Endothelial cell of umbilical vein (primary cell): ENCODE results near the gene LGALS1. TPM values are rescaled to one million over a fixed set of nuclear protein-coding genes. Genes with fewer than 3 reads are reported as not detected.

Experiments
- BruUV-seq: library from RNA; stranded (reverse); fragments of 400-500 nt; replicated peaks from 2 replicates; lab custom pipeline; 2021; lab: Mats Ljungman, UMichigan
- CTCF ChIA-PET: fragments of 300-600, 350-600 bp; sonication (Branson Sonifier 250); formaldehyde crosslinking; loops from one replicate; lab custom pipeline; 2021; ENCODE audit warnings: antibody characterized with exemption, inconsistent platforms; lab: Charles Lee
- POLR2A ChIA-PET: fragments of 300-600, 350-600 bp; sonication (Branson Sonifier 250); formaldehyde crosslinking; loops from one replicate; lab custom pipeline; 2021; ENCODE audit warnings: antibody characterized with exemption, inconsistent platforms; lab: Charles Lee
- DNase-seq: peaks from one replicate; pipeline ENCODE4 v3.0.0-alpha.2; 2011; ENCODE audit warnings: low read depth, low spot score
- FAIRE-seq: peaks from 2 replicates; lab custom pipeline; 2011; peaks lifted over from hg19 to GRCh38; lab: Jason Lieb, UNC
- H2AFZ ChIP-seq: 2 replicates; pipeline ENCODE4 v1.6.0; 2012; ENCODE audit warnings: low read depth, low read length, control low read depth, inconsistent platforms
- H3K27ac ChIP-seq: 2 replicates; pipeline ENCODE4 v1.5.1; 2011; ENCODE audit warnings: low read depth, mild to moderate bottlenecking, control low read depth, low read length, moderate library complexity; ENCODE audit not compliant: insufficient read depth
- H3K27me3 ChIP-seq, 2 experiments: 2 replicates each; pipeline versions ENCODE4 v1.6.0 to v1.6.1; 2011; ENCODE audit warnings: low read length in 2 of 2, mixed read lengths in 1 of 2; ENCODE audit not compliant: control insufficient read depth in 2 of 2, insufficient read depth in 2 of 2
- H3K36me3 ChIP-seq, 2 experiments: 2 replicates in 1 of 2; 3 replicates in 1 of 2; pipeline ENCODE4 v1.5.1; 2011; ENCODE audit warnings: low read length in 2 of 2, mild to moderate bottlenecking in 1 of 2, moderate library complexity in 1 of 2; ENCODE audit not compliant: control insufficient read depth in 2 of 2, insufficient read depth in 2 of 2; ENCODE audit errors: extremely low read depth in 1 of 2
- H3K4me1 ChIP-seq: 3 replicates; pipeline ENCODE4 v1.5.1; 2011; ENCODE audit warnings: mild to moderate bottlenecking, low read length; ENCODE audit not compliant: control insufficient read depth, insufficient read depth; ENCODE audit errors: extremely low read depth
- H3K4me2 ChIP-seq: 2 replicates; pipeline ENCODE4 v1.6.1; 2011; ENCODE audit warnings: low read length, control low read depth, mixed read lengths; ENCODE audit not compliant: insufficient read depth
- H3K4me3 ChIP-seq, 3 experiments: fragments of 200-600 bp in 1 of 3; sonication (generic), shearing (Covaris generic) in 1 of 3; replicated peaks in 1 of 3; 2 replicates each; pipeline ENCODE4 v1.5.1; 2011 to 2016; ENCODE audit warnings: control low read depth in 3 of 3, low read length in 3 of 3, mild to moderate bottlenecking in 2 of 3, inconsistent platforms in 1 of 3, low read depth in 1 of 3, moderate library complexity in 1 of 3; ENCODE audit not compliant: insufficient read depth in 1 of 3
- H3K79me2 ChIP-seq: 2 replicates; pipeline ENCODE4 v1.6.0; 2012; ENCODE audit warnings: low read length, inconsistent platforms; ENCODE audit not compliant: control insufficient read depth, insufficient read depth
- H3K9ac ChIP-seq: replicated peaks from 2 replicates; pipeline ENCODE3; 2011; ENCODE audit warnings: low read length, control low read depth; ENCODE audit not compliant: insufficient read depth; ENCODE audit errors: extremely low read depth
- H3K9me1 ChIP-seq: replicated peaks from 3 replicates; pipeline ENCODE4 v1.6.0; 2011; ENCODE audit warnings: mild to moderate bottlenecking, low read length; ENCODE audit not compliant: control insufficient read depth, insufficient read depth; ENCODE audit errors: extremely low read depth
- H3K9me3 ChIP-seq: replicated peaks from 2 replicates; pipeline ENCODE4 v1.5.1; 2012; ENCODE audit warnings: low read length, inconsistent platforms; ENCODE audit not compliant: control insufficient read depth, insufficient read depth
- H4K20me1 ChIP-seq: replicated peaks from 2 replicates; pipeline ENCODE3; 2011; ENCODE audit warnings: mild to moderate bottlenecking, low read length; ENCODE audit not compliant: control insufficient read depth, insufficient read depth; ENCODE audit errors: extremely low read depth
- EZH2 ChIP-seq: IDR thresholded peaks from 2 replicates; pipeline ENCODE4 v1.6.1; 2012; ENCODE audit warnings: borderline replicate concordance, low read depth, mild to moderate bottlenecking, moderate library complexity, low read length, inconsistent platforms; ENCODE audit not compliant: severe bottlenecking
- FOS ChIP-seq: IDR thresholded peaks from 2 replicates; pipeline ENCODE4 v1.6.1; 2011; ENCODE audit warnings: mild to moderate bottlenecking, low read length, moderate library complexity, borderline replicate concordance; ENCODE audit not compliant: insufficient read depth
- GATA2 ChIP-seq: IDR thresholded peaks from 2 replicates; pipeline ENCODE4 v1.7.0; 2011; ENCODE audit warnings: low read depth, mild to moderate bottlenecking, moderate library complexity, mixed read lengths, low read length; ENCODE audit not compliant: insufficient read length, insufficient read depth
- JUN ChIP-seq: IDR thresholded peaks from 2 replicates; pipeline ENCODE4 v1.6.1; 2011; ENCODE audit warnings: borderline replicate concordance, low read depth; ENCODE audit not compliant: insufficient read length, insufficient read depth
- MYC ChIP-seq: IDR thresholded peaks from one replicate; pipeline ENCODE4 v1.6.1; 2011; ENCODE audit warnings: mild to moderate bottlenecking, low read depth, low read length
- POLR2A ChIP-seq: IDR thresholded peaks from 2 replicates; pipeline ENCODE4 v1.6.1; 2012; ENCODE audit warnings: low read depth, mild to moderate bottlenecking, control low read depth, low read length
- POLR2AphosphoS5 ChIP-seq: IDR thresholded peaks from 2 replicates; pipeline ENCODE4 v1.6.1; 2012; ENCODE audit warnings: low read depth, mild to moderate bottlenecking, control low read depth, low read length, moderate library complexity; ENCODE audit not compliant: insufficient read depth
- dilution Hi-C: fragments of 300-500 bp; cut with MboI; formaldehyde crosslinking; loops from one replicate; pipeline ENCODE4 v1.15.0; 2019; ENCODE audit warnings: low sequenced_read_pairs; ENCODE audit not compliant: extremely low pct_ligation_motif_present
- intact Hi-C: fragments of 100-400 bp; cut with micrococcal nuclease; formaldehyde crosslinking; loops from one replicate; pipeline ENCODE4 v1.10.0; 2022
- polyA plus RNA-seq, 4 experiments: library from polyadenylated mRNA; depleted of rRNA in 3 of 4; stranded (reverse) in 3 of 4; unstranded in 1 of 4; fragments of >200 nt; gene quantifications; 2 replicates each; pipeline versions ENCODE4 v1.2.1 to v1.2.3, GENCODE V29; 2011 to 2012; ENCODE audit warnings: missing spikeins in 1 of 4
- total RNA-seq: library from RNA; stranded (reverse); gene quantifications from 2 replicates; pipeline ENCODE4 v1.2.3, GENCODE V29; 2021
- TF ChIP-seq, protein P1 (sequence below): IDR thresholded peaks from 2 replicates; pipeline ENCODE4 v1.6.1; 2011; ENCODE audit not compliant: insufficient read depth, insufficient read length
- TF ChIP-seq, protein P2 (sequence below), 2 donors: IDR thresholded peaks; 1 replicate in 1 of 2; 2 replicates in 1 of 2; pipeline ENCODE4 v1.5.1; 2011; ENCODE audit warnings: low read length in 2 of 2, mild to moderate bottlenecking in 2 of 2, moderate library complexity in 2 of 2, control low read depth in 1 of 2, inconsistent platforms in 1 of 2, low read depth in 1 of 2; ENCODE audit not compliant: insufficient read depth in 1 of 2; ENCODE audit errors: extremely low read depth in 1 of 2

The LGALS1 gene
- total and polyA plus RNA-seq, 2 donors (not counting 3 experiments of a cell fraction or from before 2014, with no cell fraction given): 2,698 to 13,642 TPM

DNA sequence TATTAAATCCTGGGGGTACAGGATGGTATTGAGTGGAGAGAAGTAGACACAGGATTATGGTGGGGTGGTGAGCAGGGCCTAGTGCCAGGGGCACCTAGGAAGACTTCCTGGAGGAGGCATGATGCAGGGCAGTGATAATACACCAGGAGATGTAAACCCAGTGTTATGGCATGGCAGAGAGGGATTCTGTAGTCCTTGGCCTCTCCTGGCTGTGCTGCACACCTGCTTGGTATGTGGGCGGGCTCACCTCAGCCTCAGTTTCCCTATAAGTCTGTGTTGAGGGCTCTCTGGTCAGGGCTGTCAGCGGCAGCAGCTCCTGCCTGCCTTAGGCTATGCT, 14.8 kb upstream of the LGALS1 start:
- no peak for TF ChIP-seq MYC
- TF ChIP-seq GATA2: no peak
- no peak for TF ChIP-seq JUN
- TF ChIP-seq POLR2AphosphoS5: no peak
- TF ChIP-seq, protein P1, sequence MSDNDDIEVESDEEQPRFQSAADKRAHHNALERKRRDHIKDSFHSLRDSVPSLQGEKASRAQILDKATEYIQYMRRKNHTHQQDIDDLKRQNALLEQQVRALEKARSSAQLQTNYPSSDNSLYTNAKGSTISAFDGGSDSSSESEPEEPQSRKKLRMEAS: no peak
- no peak for TF ChIP-seq POLR2A
- TF ChIP-seq FOS: no peak
- TF ChIP-seq, protein P2, sequence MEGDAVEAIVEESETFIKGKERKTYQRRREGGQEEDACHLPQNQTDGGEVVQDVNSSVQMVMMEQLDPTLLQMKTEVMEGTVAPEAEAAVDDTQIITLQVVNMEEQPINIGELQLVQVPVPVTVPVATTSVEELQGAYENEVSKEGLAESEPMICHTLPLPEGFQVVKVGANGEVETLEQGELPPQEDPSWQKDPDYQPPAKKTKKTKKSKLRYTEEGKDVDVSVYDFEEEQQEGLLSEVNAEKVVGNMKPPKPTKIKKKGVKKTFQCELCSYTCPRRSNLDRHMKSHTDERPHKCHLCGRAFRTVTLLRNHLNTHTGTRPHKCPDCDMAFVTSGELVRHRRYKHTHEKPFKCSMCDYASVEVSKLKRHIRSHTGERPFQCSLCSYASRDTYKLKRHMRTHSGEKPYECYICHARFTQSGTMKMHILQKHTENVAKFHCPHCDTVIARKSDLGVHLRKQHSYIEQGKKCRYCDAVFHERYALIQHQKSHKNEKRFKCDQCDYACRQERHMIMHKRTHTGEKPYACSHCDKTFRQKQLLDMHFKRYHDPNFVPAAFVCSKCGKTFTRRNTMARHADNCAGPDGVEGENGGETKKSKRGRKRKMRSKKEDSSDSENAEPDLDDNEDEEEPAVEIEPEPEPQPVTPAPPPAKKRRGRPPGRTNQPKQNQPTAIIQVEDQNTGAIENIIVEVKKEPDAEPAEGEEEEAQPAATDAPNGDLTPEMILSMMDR (IDR thresholded peaks at IDR 0.05; ENCODE audit: extremely low read depth in 1 of 2, insufficient read depth in 1 of 2, low read depth in 1 of 2, low read length in 2 of 2): no peak
- no peak for TF ChIP-seq EZH2
- Histone ChIP-seq H3K4me1 (peaks cover 17% of the 10 kb centered on the region), H3K9ac (no peak overlapping the region), H3K27ac (no peak overlapping the region), H3K27me3 (no peaks in the 10 kb centered on the region), H4K20me1 (no peaks in the 10 kb centered on the region), H3K9me3 (no peaks in the 10 kb centered on the region), H3K36me3 (peaks cover 0 to 7% of the 10 kb centered on the region in 2 experiments), H3K4me3 (no peak overlapping the region), H3K4me2 (no peak overlapping the region), H3K9me1 (no peaks in the 10 kb centered on the region), H2AFZ (no peak overlapping the region), H3K79me2 (peaks cover 32% of the 10 kb centered on the region)
- CTCF ChIA-PET: interaction anchor here (1.0 to 8.6 kb wide), 9 partner anchors 10 to 203 kb away, joined by 5 to 220 read pairs (median 12); partner anchors contain the start of genes LGALS1 and NOL12
- dilution Hi-C loops (no loop called here), intact Hi-C loops (no loop called here)
- FAIRE-seq (no peak), DNase-seq (no peak)
- POLR2A ChIA-PET: interaction anchor here (1.2 kb wide), 1 partner anchor 21 kb away, joined by 5 read pairs; no protein-coding TSS in a partner anchor
- no TSS peak for BruUV-seq
